Left lung (tissue), 10 donors: ENCODE measurements around the gene CFAP299. TPM values are rescaled to one million over a fixed set of nuclear protein-coding genes. Genes with fewer than 3 reads are reported as not detected.
"Not testable (repeated sequence)": the region's sequence is repeated elsewhere in the genome, so short reads cannot be mapped to it uniquely, and the experiment has no call there.

Experiments used
- ATAC-seq: fragments of 200-7000 bp; cut with Tn5 transposase; one replicate; pipeline ENCODE4 v1.9.1; 2020; ENCODE audit warnings: moderate library complexity
- DNase-seq, 4 donors: peaks; one replicate each; pipeline ENCODE4 v3.0.0-alpha.2; 2013 to 2020
- H3K27ac ChIP-seq, 2 donors: fragments of 200-600 bp; sonication (generic) in 1 of 2; one replicate each; pipeline versions ENCODE4 v1.5.0 to v1.8.0; 2020 to 2021
- H3K27me3 ChIP-seq, 2 donors: fragments of 200-600 bp; sonication (generic) in 1 of 2; one replicate each; pipeline versions ENCODE4 v1.5.0 to v1.8.0; 2020 to 2021
- H3K36me3 ChIP-seq, 2 donors: fragments of 200-600 bp; sonication (generic) in 1 of 2; one replicate each; pipeline versions ENCODE4 v1.5.0 to v1.8.0; 2020 to 2021
- H3K4me1 ChIP-seq, 2 donors: fragments of 200-600 bp; one replicate each; pipeline ENCODE4 v1.8.0; 2021
- H3K4me3 ChIP-seq, 2 donors: fragments of 200-600 bp; sonication (generic) in 1 of 2; one replicate each; pipeline versions ENCODE4 v1.5.0 to v1.8.0; 2020 to 2021; ENCODE audit warnings: mild to moderate bottlenecking in 1 of 2
- H3K9me3 ChIP-seq, 2 donors: fragments of 200-600 bp; sonication (generic) in 1 of 2; one replicate each; pipeline versions ENCODE4 v1.5.0 to v1.8.0; 2020 to 2021
- intact Hi-C, 2 donors: fragments of 100-400 bp; cut with DNase I; formaldehyde crosslinking; loops; one replicate each; pipeline versions ENCODE4 v1.11.2 to v1.14.2; 2022
- polyA plus RNA-seq, 6 donors: library from polyadenylated mRNA; unstranded; fragments of 120-200 nt; gene quantifications; one replicate each; pipeline ENCODE4 v1.2.1, GENCODE V29; 2013; ENCODE audit not compliant: insufficient read length in 6 of 6
- total RNA-seq, 2 donors: library from RNA; stranded (reverse); fragmentation: NEBNext Ultra II Directional; extraction: Animal tissue kit (Norgen Biotek cat#: 25700); gene quantifications; one replicate each; pipeline ENCODE4 v1.2.1, GENCODE V29; 2021
- TF ChIP-seq, protein P1 (sequence below), 2 donors: fragments of 200-600 bp; sonication (generic) in 1 of 2; IDR thresholded peaks; one replicate each; pipeline versions ENCODE4 v1.5.0 to v1.8.0; 2021; ENCODE audit warnings: antibody characterized with exemption in 2 of 2
- donor health status: DM: no; HTN: yes; CAD: no.
- donor health status: DM: no; HTN: no; CAD: no.

CFAP299 gene
- total and polyA plus RNA-seq, 8 donors, result 1.2 to 2.3 (median 1.6) TPM; not detected in 1

DNA sequence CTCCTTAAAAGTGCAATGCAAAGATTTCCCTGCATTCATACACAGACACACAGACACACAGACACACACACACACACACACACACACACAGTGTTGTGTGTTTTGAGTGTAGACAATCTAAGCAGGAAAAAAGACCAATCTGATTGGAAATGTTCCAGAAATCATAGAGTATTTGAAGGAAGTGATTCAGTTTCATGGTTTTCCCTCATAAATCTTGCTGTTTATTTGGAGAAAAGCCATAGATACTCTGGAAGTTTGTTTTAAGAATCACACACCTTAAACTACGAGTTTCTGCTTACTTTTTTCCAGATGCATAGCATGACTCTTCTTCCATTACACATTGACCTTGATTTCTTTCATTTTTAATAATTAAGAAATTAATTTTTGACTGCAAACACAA, 396.5 kb downstream of the CFAP299 start:
- Histone ChIP-seq H3K4me1 (no peaks in the 10 kb centered on the region), H3K36me3 (no peaks in the 10 kb centered on the region), H3K27me3 (no peaks in the 10 kb centered on the region), H3K9me3 (peaks cover 0 to 2% of the 10 kb centered on the region in 2 donors), H3K4me3 (no peak overlapping the region), H3K27ac (no peak overlapping the region)
- intact Hi-C loops, result no loop called here
- ATAC-seq (no peak), DNase-seq (no peak)
- TF ChIP-seq, protein P1, sequence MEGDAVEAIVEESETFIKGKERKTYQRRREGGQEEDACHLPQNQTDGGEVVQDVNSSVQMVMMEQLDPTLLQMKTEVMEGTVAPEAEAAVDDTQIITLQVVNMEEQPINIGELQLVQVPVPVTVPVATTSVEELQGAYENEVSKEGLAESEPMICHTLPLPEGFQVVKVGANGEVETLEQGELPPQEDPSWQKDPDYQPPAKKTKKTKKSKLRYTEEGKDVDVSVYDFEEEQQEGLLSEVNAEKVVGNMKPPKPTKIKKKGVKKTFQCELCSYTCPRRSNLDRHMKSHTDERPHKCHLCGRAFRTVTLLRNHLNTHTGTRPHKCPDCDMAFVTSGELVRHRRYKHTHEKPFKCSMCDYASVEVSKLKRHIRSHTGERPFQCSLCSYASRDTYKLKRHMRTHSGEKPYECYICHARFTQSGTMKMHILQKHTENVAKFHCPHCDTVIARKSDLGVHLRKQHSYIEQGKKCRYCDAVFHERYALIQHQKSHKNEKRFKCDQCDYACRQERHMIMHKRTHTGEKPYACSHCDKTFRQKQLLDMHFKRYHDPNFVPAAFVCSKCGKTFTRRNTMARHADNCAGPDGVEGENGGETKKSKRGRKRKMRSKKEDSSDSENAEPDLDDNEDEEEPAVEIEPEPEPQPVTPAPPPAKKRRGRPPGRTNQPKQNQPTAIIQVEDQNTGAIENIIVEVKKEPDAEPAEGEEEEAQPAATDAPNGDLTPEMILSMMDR (IDR thresholded peaks at IDR 0.05), result no peak

DNA sequence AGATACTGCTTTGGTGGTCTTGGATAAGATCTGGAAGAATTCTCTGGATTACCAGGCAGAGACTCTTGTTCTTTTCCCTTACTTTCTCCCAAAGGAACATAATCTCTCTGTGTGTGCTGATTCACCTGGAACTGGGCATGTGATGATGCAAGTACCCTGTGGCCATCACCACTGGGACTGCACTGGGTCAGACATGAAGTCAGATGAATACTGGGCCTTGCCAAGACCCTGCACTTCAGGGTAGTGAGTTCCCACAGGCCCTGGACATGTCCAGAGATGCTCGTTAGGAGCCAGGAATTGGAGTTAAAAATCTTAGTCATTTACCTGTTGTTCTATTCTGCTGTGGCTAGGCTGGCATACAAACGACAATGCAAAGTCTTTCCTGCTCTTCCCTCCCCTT, 404.8 kb downstream of the CFAP299 start:
- no peak for DNase-seq
- TF ChIP-seq, protein P1 (IDR thresholded peaks at IDR 0.05), result no peak
- Histone ChIP-seq H3K27ac (no peak overlapping the region), H3K4me1 (no peaks in the 10 kb centered on the region), H3K4me3 (no peak overlapping the region), H3K36me3 (no peaks in the 10 kb centered on the region), H3K9me3 (peaks cover 0 to 27% of the 10 kb centered on the region in 2 donors), H3K27me3 (no peaks in the 10 kb centered on the region)
- intact Hi-C loops, result no loop called here
- no peak for ATAC-seq

- DNase-seq, H3K9me3 ChIP-seq, H3K4me1 ChIP-seq, H3K27ac ChIP-seq, intact Hi-C loops, ATAC-seq, H3K36me3 ChIP-seq, H3K4me3 ChIP-seq, H3K27me3 ChIP-seq: not testable (repeated sequence)
Observed at GRCh38 chr4:80749558-80749957, 414.0 kb downstream of the CFAP299 start.

- Histone ChIP-seq H3K27ac (no peak overlapping the region), H3K9me3 (no peaks in the 10 kb centered on the region), H3K4me1 (no peaks in the 10 kb centered on the region), H3K4me3 (no peak overlapping the region), H3K36me3 (no peaks in the 10 kb centered on the region), H3K27me3 (no peaks in the 10 kb centered on the region)
- intact Hi-C loops, result no loop called here
- TF ChIP-seq, protein P1 (IDR thresholded peaks at IDR 0.05), result no peak
- ATAC-seq (no peak), DNase-seq (no peak)
Observed at GRCh38 chr4:80751200-80751599, 415.7 kb downstream of the CFAP299 start.

- Histone ChIP-seq H3K9me3 (peaks cover 0 to 9% of the 10 kb centered on the region in 2 donors), H3K36me3 (no peaks in the 10 kb centered on the region), H3K27me3 (no peaks in the 10 kb centered on the region), H3K4me1 (no peaks in the 10 kb centered on the region), H3K27ac (no peak overlapping the region), H3K4me3 (no peak overlapping the region)
- DNase-seq (no peak), ATAC-seq (peak; percentile 25)
- intact Hi-C loops, result no loop called here
- TF ChIP-seq, protein P1 (IDR thresholded peaks at IDR 0.05), result no peak
Observed at GRCh38 chr4:80767944-80768343, 432.4 kb downstream of the CFAP299 start.

DNA sequence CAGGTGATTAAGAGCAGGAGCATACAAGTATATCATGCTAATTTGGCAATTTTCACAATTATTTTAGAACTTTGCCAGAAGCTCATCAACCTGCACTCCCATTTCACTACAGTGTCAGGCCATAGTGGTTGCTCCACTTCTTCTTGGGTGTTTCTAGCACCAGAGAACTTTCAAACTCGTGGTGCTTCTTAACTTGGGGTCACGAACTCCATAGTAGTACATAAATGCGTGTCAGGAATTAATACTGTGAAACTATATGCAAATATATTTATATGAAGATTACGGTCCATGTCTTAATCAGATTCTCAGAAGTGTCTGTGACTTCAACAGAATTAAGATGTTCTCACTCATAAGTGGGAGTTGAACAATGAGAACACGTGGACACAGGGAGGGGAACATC, 440.6 kb downstream of the CFAP299 start:
- DNase-seq, result no peak
- TF ChIP-seq, protein P1 (IDR thresholded peaks at IDR 0.05), result no peak
- Histone ChIP-seq H3K27ac (no peak overlapping the region), H3K27me3 (no peaks in the 10 kb centered on the region), H3K4me1 (no peaks in the 10 kb centered on the region), H3K9me3 (no peaks in the 10 kb centered on the region), H3K36me3 (no peaks in the 10 kb centered on the region), H3K4me3 (no peak overlapping the region)
- intact Hi-C loops, result no loop called here
- ATAC-seq, result no peak
